Left lung (tissue), 14 donors: Measurements from ENCODE around the gene MTOR. TPM values are rescaled to one million over a fixed set of nuclear protein-coding genes. Genes with fewer than 3 reads are reported as not detected.
"Not testable (repeated sequence)": the region's sequence is repeated elsewhere in the genome, so short reads cannot be mapped to it uniquely, and the experiment has no call there.

Experiments
- ATAC-seq: fragments of 200-7000 bp; cut with Tn5 transposase; one replicate; pipeline ENCODE4 v1.9.1; 2020; ENCODE audit warnings: moderate library complexity
- DNase-seq, 4 donors: peaks; one replicate each; pipeline ENCODE4 v3.0.0-alpha.2; 2013 to 2020
- H3K27ac ChIP-seq, 2 donors: fragments of 200-600 bp; sonication (generic) in 1 of 2; one replicate each; pipeline versions ENCODE4 v1.5.0 to v1.8.0; 2020 to 2021
- H3K27me3 ChIP-seq, 2 donors: fragments of 200-600 bp; sonication (generic) in 1 of 2; one replicate each; pipeline versions ENCODE4 v1.5.0 to v1.8.0; 2020 to 2021
- H3K36me3 ChIP-seq, 2 donors: fragments of 200-600 bp; sonication (generic) in 1 of 2; one replicate each; pipeline versions ENCODE4 v1.5.0 to v1.8.0; 2020 to 2021
- H3K4me1 ChIP-seq, 2 donors: fragments of 200-600 bp; one replicate each; pipeline ENCODE4 v1.8.0; 2021
- H3K4me3 ChIP-seq, 2 donors: fragments of 200-600 bp; sonication (generic) in 1 of 2; one replicate each; pipeline versions ENCODE4 v1.5.0 to v1.8.0; 2020 to 2021; ENCODE audit warnings: mild to moderate bottlenecking in 1 of 2
- H3K9me3 ChIP-seq, 2 donors: fragments of 200-600 bp; sonication (generic) in 1 of 2; one replicate each; pipeline versions ENCODE4 v1.5.0 to v1.8.0; 2020 to 2021
- CTCF ChIP-seq, 2 donors: fragments of 200-600 bp; sonication (generic) in 1 of 2; IDR thresholded peaks; one replicate each; pipeline versions ENCODE4 v1.5.0 to v1.8.0; 2021; ENCODE audit warnings: antibody characterized with exemption in 2 of 2
- intact Hi-C, 2 donors: fragments of 100-400 bp; cut with DNase I; formaldehyde crosslinking; loops; one replicate each; pipeline versions ENCODE4 v1.11.2 to v1.14.2; 2022
- long read RNA-seq, 12 donors: library from polyadenylated mRNA in 2 of 12; unstranded in 2 of 12; transcript quantifications; one replicate each; pipeline ENCODE4 v2.0.0 and lab custom pipeline, GENCODE V29; 2019 to 2026
- polyA plus RNA-seq, 6 donors: library from polyadenylated mRNA; unstranded; fragments of 120-200 nt; gene quantifications; one replicate each; pipeline ENCODE4 v1.2.1, GENCODE V29; 2013; ENCODE audit not compliant: insufficient read length in 6 of 6
- total RNA-seq, 2 donors: library from RNA; stranded (reverse); fragmentation: NEBNext Ultra II Directional; extraction: Animal tissue kit (Norgen Biotek cat#: 25700); gene quantifications; one replicate each; pipeline ENCODE4 v1.2.1, GENCODE V29; 2021
- donor health status: DM: no; HTN: yes; CAD: no.
- donor health status: DM: no; HTN: no; CAD: no.

The MTOR gene
- 10 to 100 TPM; 38.9 to 41.5 TPM for total RNA-seq
- polyA plus RNA-seq: 10 to 100 TPM; 38.0 to 45.4 (median 39.9) TPM
- long read RNA-seq, donor 1: 0 reads
- long read RNA-seq, donor 2, full-length matches to known transcripts: 1 of 12 reads
- long read RNA-seq, donor 2, partial matches to known transcripts: 11 of 12 reads
- long read RNA-seq, donor 2, other reads (novel, unspliced or antisense): 0 of 12 reads
- long read RNA-seq, donor 3: 0 reads
- long read RNA-seq, donor 4, partial matches to known transcripts: 1 of 1 reads
- long read RNA-seq, donor 4, other reads (novel, unspliced or antisense): 0 of 1 reads
- long read RNA-seq, donor 5, partial matches to known transcripts: 5 of 5 reads
- long read RNA-seq, donor 5, other reads (novel, unspliced or antisense): 0 of 5 reads
- long read RNA-seq, donor 6: 0 reads
- long read RNA-seq, donor 7: 0 reads
- long read RNA-seq, donor 8, partial matches to known transcripts: 5 of 5 reads
- long read RNA-seq, donor 8, other reads (novel, unspliced or antisense): 0 of 5 reads
- long read RNA-seq, donor 9: 0 reads
- long read RNA-seq, donor 10: 0 reads
- long read RNA-seq, donor 11, full-length matches to known transcripts: 1 of 1 reads
- long read RNA-seq, donor 11, partial matches to known transcripts: 0 of 1 reads
- long read RNA-seq, donor 11, other reads (novel, unspliced or antisense): 0 of 1 reads
- long read RNA-seq, donor 12, full-length matches to known transcripts: 1 of 1 reads
- long read RNA-seq, donor 12, partial matches to known transcripts: 0 of 1 reads
- long read RNA-seq, donor 12, other reads (novel, unspliced or antisense): 0 of 1 reads

- DNase-seq: peak; percentile 93 to 99 (median 98)
- Histone ChIP-seq H3K27me3 (no peaks in the 10 kb centered on the region), H3K4me3 (peak within 1 kb of the TSS; percentile 83 to 98), H3K27ac (peak within 1 kb of the TSS; percentile 57 to 76), H3K36me3 (peaks cover 0 to 20% of the 10 kb centered on the region in 2 donors), H3K9me3 (no peaks in the 10 kb centered on the region), H3K4me1 (peaks cover 0 to 19% of the 10 kb centered on the region in 2 donors)
- no peak for TF ChIP-seq CTCF (IDR thresholded peaks at IDR 0.05)
- peak; percentile 100 for ATAC-seq
- intact Hi-C loops: no loop called here
Measured at GRCh38 chr1:11262171-11263049, at the start of gene MTOR. Gene MTOR, minus strand, starts transcription at chr1:11262551. Its CDS starts 3,142 bp downstream, at chr1:11259409.

- ATAC-seq (no peak), DNase-seq (no peak)
- no peaks in the 10 kb centered on the region for H3K27me3 ChIP-seq
- no peaks in the 10 kb centered on the region for H3K36me3 ChIP-seq
- no peak overlapping the region for H3K4me3 ChIP-seq
- no peaks in the 10 kb centered on the region for H3K9me3 ChIP-seq
- H3K4me1 ChIP-seq: no peaks in the 10 kb centered on the region
- intact Hi-C loops: no loop called here
- no peak overlapping the region for H3K27ac ChIP-seq
- no peak for TF ChIP-seq CTCF (IDR thresholded peaks at IDR 0.05)
Measured at GRCh38 chr1:11309385-11309784, 47.0 kb upstream of the MTOR start.

GRCh38 chr1:11308699-11309224 is 46.4 kb upstream of the MTOR start:
- H3K27me3 ChIP-seq: no peaks in the 10 kb centered on the region
- H3K27ac ChIP-seq: no peak overlapping the region
- intact Hi-C loops: no loop called here
- no peaks in the 10 kb centered on the region for H3K4me1 ChIP-seq
- H3K9me3 ChIP-seq: no peaks in the 10 kb centered on the region
- DNase-seq (no peak), ATAC-seq (no peak)
- H3K4me3 ChIP-seq: no peak overlapping the region
- no peak for TF ChIP-seq CTCF (IDR thresholded peaks at IDR 0.05)
- no peaks in the 10 kb centered on the region for H3K36me3 ChIP-seq

GRCh38 chr1:11307852-11308251 is 45.5 kb upstream of the MTOR start:
- ATAC-seq: no peak

GRCh38 chr1:11305516-11305915 is 43.2 kb upstream of the MTOR start:
- H3K4me1 ChIP-seq, H3K4me3 ChIP-seq, H3K36me3 ChIP-seq, H3K27ac ChIP-seq, ATAC-seq, DNase-seq, H3K9me3 ChIP-seq, intact Hi-C loops, H3K27me3 ChIP-seq: not testable (repeated sequence)

More at GRCh38 chr1:11307852-11308251, 45.5 kb upstream of the MTOR start:
- no peaks in the 10 kb centered on the region for H3K27me3 ChIP-seq
- H3K4me3 ChIP-seq: no peak overlapping the region
- no peaks in the 10 kb centered on the region for H3K36me3 ChIP-seq
- no peaks in the 10 kb centered on the region for H3K9me3 ChIP-seq
- TF ChIP-seq CTCF (IDR thresholded peaks at IDR 0.05): no peak
- no peaks in the 10 kb centered on the region for H3K4me1 ChIP-seq
- intact Hi-C loops: no loop called here
- no peak overlapping the region for H3K27ac ChIP-seq
- DNase-seq: no peak
